Smooth muscle cell (in vitro differentiated cells): ENCODE measurements around the gene PPM1E. TPM values are rescaled to one million over a fixed set of nuclear protein-coding genes. Genes with fewer than 3 reads are reported as not detected.

Experiments used
- DNase-seq: peaks from one replicate; lab custom pipeline; 2025; ENCODE audit not compliant: unreplicated experiment; lab: John Stamatoyannopoulos, UW
- H2AFZ ChIP-seq: fragments of 200-600 bp; sonication (generic); 2 replicates; pipeline ENCODE4 v1.6.0; 2016; ENCODE audit warnings: antibody characterized with exemption, low read depth, mild to moderate bottlenecking
- H3F3A ChIP-seq: fragments of 200-600 bp; sonication (generic); 2 replicates; pipeline ENCODE4 v1.6.0; 2017; ENCODE audit warnings: antibody characterized with exemption, low read depth
- H3K27ac ChIP-seq: fragments of 200-600 bp; sonication (generic); 2 replicates; pipeline ENCODE4 v1.5.1; 2016; ENCODE audit warnings: low read depth, mild to moderate bottlenecking
- H3K27me3 ChIP-seq: fragments of 200-600 bp; sonication (generic); 2 replicates; pipeline ENCODE4 v1.6.1; 2016; ENCODE audit warnings: low read depth, mild to moderate bottlenecking
- H3K36me3 ChIP-seq: fragments of 200-600 bp; sonication (generic); 2 replicates; pipeline ENCODE4 v1.5.1; 2016; ENCODE audit warnings: low read depth
- H3K4me1 ChIP-seq: fragments of 200-600 bp; sonication (generic); 2 replicates; pipeline ENCODE4 v1.5.1; 2016; ENCODE audit warnings: low read depth
- H3K4me2 ChIP-seq: fragments of 200-600 bp; sonication (generic); 2 replicates; pipeline ENCODE4 v1.6.0; 2016; ENCODE audit warnings: mild to moderate bottlenecking
- H3K4me3 ChIP-seq: fragments of 200-600 bp; sonication (generic); 2 replicates; pipeline ENCODE4 v1.5.1; 2016; ENCODE audit warnings: mild to moderate bottlenecking
- H3K79me2 ChIP-seq: fragments of 200-600 bp; sonication (generic); 2 replicates; pipeline ENCODE4 v1.6.0; 2016; ENCODE audit warnings: low read depth, mild to moderate bottlenecking
- H3K9ac ChIP-seq: fragments of 200-600 bp; sonication (generic); 2 replicates; pipeline ENCODE4 v1.6.0; 2016; ENCODE audit warnings: low read depth
- H3K9me3 ChIP-seq: fragments of 200-600 bp; sonication (generic); replicated peaks from 2 replicates; pipeline ENCODE4 v1.5.1; 2016; ENCODE audit warnings: low read depth
- H4K20me1 ChIP-seq: fragments of 200-600 bp; sonication (generic); 2 replicates; pipeline ENCODE4 v1.6.0; 2016; ENCODE audit warnings: low read depth
- CTCF ChIP-seq: fragments of 200-600 bp; sonication (generic); IDR thresholded peaks from 2 replicates; pipeline ENCODE4 v1.5.1; 2017; ENCODE audit warnings: borderline replicate concordance, mild to moderate bottlenecking, antibody characterized with exemption; ENCODE audit not compliant: insufficient read depth, poor library complexity, severe bottlenecking
- WGBS: methylation state at CpG from one replicate; pipeline ENCODE4 v1.1.7; 2016; ENCODE audit warnings: low lambda C conversion rate; 5-methylcytosine and 5-hydroxymethylcytosine counted together
- polyA plus RNA-seq: library from polyadenylated mRNA; unstranded; fragments of >200 nt; fragmentation: Nextera tagmentation; extraction: Ambion mirVana; gene quantifications from 2 replicates; pipeline ENCODE4 v1.2.1, GENCODE V29; 2016
- total RNA-seq: library from RNA; depleted of rRNA; stranded (reverse); fragments of >200 nt; gene quantifications from 2 replicates; pipeline ENCODE4 v1.2.3, GENCODE V29; 2014

PPM1E gene
- total and polyA plus RNA-seq, 2 experiments from 2014 or later = 0.29 to 0.72 TPM

DNA sequence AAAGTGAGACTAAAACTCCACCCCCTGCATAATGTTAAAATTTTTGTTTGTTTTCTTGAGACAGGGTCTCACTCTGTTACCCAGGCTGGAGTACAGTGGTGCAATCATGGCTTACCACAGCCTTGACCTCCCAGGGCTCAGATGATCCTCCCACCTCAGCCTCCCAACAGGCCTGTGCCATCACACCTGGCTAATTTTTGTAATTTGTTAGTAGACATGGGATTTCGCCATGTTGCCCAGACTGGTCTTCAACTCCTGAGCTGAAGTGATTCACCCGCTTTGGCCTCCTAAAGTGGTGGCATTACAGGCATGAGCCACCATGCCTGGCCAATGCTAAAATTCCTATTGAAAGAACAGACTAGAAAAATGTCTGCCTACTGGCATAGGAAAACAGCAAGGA is 247.2 kb downstream of the PPM1E start:
- Histone ChIP-seq H3K79me2 (no peaks in the 10 kb centered on the region), H3K27ac (peak overlapping the region; percentile 84), H3K4me3 (no peak overlapping the region), H3K27me3 (no peaks in the 10 kb centered on the region), H4K20me1 (no peaks in the 10 kb centered on the region), H2AFZ (no peak overlapping the region), H3K9me3 (no peaks in the 10 kb centered on the region), H3F3A (peaks cover 4% of the 10 kb centered on the region), H3K4me1 (no peaks in the 10 kb centered on the region), H3K4me2 (no peak overlapping the region), H3K9ac (no peak overlapping the region), H3K36me3 (no peaks in the 10 kb centered on the region)
- DNase-seq = no peak
- 95% methylated on average over 2 of the region's 2 CpGs for WGBS
- TF ChIP-seq CTCF = no peak

GRCh38 chr17:59003860-59004259 is 248.2 kb downstream of the PPM1E start:
- Histone ChIP-seq H3K4me2 (no peak overlapping the region), H3K9ac (no peak overlapping the region), H3K4me3 (no peak overlapping the region), H3F3A (peaks cover 4% of the 10 kb centered on the region), H3K27me3 (no peaks in the 10 kb centered on the region), H3K4me1 (no peaks in the 10 kb centered on the region), H3K79me2 (no peaks in the 10 kb centered on the region), H4K20me1 (no peaks in the 10 kb centered on the region), H3K9me3 (no peaks in the 10 kb centered on the region), H2AFZ (no peak overlapping the region), H3K27ac (no peak overlapping the region), H3K36me3 (no peaks in the 10 kb centered on the region)
- WGBS = 75% methylated on average over 1 of the region's 1 CpG
- no peak for DNase-seq
- no peak for TF ChIP-seq CTCF

- no peaks in the 10 kb centered on the region for H3K4me1 ChIP-seq
- no peak overlapping the region for H3K9ac ChIP-seq
- H3F3A ChIP-seq = peaks cover 4% of the 10 kb centered on the region
- H4K20me1 ChIP-seq = no peaks in the 10 kb centered on the region
- no peak overlapping the region for H3K4me2 ChIP-seq
- H3K27me3 ChIP-seq = no peaks in the 10 kb centered on the region
- H3K9me3 ChIP-seq = no peaks in the 10 kb centered on the region
- H3K79me2 ChIP-seq = no peaks in the 10 kb centered on the region
- no peak overlapping the region for H3K4me3 ChIP-seq
- TF ChIP-seq CTCF = peak; percentile 98
- H3K27ac ChIP-seq = no peak overlapping the region
- WGBS = 26% methylated on average over 4 of the region's 4 CpGs
- DNase-seq = no peak
- H3K36me3 ChIP-seq = no peaks in the 10 kb centered on the region
- H2AFZ ChIP-seq = no peak overlapping the region
Observed at GRCh38 chr17:59004338-59005111, 248.9 kb downstream of the PPM1E start.

- H4K20me1 ChIP-seq = no peaks in the 10 kb centered on the region
- 97% methylated on average over 2 of the region's 2 CpGs for WGBS
- DNase-seq = no peak
- H2AFZ ChIP-seq = no peak overlapping the region
- TF ChIP-seq CTCF = no peak
- no peaks in the 10 kb centered on the region for H3K4me1 ChIP-seq
- no peak overlapping the region for H3K9ac ChIP-seq
- no peaks in the 10 kb centered on the region for H3K36me3 ChIP-seq
- H3K4me2 ChIP-seq = no peak overlapping the region
- no peaks in the 10 kb centered on the region for H3K79me2 ChIP-seq
- H3K27ac ChIP-seq = no peak overlapping the region
- no peak overlapping the region for H3K4me3 ChIP-seq
- no peaks in the 10 kb centered on the region for H3F3A ChIP-seq
- H3K27me3 ChIP-seq = no peaks in the 10 kb centered on the region
- H3K9me3 ChIP-seq = no peaks in the 10 kb centered on the region
Observed at GRCh38 chr17:59007995-59008394, 252.3 kb downstream of the PPM1E start.
